GM12878 (cell line): Measurements from ENCODE around the gene FGFR4. TPM values are rescaled to one million over a fixed set of nuclear protein-coding genes. Genes with fewer than 3 reads are reported as not detected.

Experiments used
- ATAC-seq: fragments of 200-7000 bp; cut with Tn5 transposase; 3 replicates; pipeline ENCODE4 v1.9.1; 2020; ENCODE audit warnings: mild to moderate bottlenecking, moderate library complexity
- BruUV-seq: library from RNA; stranded (reverse); fragments of 400-500 nt; replicated peaks from 2 replicates; lab custom pipeline; 2021; lab: Mats Ljungman, UMichigan
- CTCF ChIA-PET: fragments of 300-600 bp; sonication (Branson Sonifier 250); formaldehyde crosslinking; extraction: SDS; loops from one replicate; lab custom pipeline; 2021; ENCODE audit warnings: inconsistent platforms; lab: Yijun Ruan, JAX
- POLR2A ChIA-PET: fragments of 350-600 bp; formaldehyde crosslinking; extraction: SDS; loops from one replicate; lab custom pipeline; 2021; ENCODE audit warnings: inconsistent platforms; lab: Charles Lee
- RAD21 ChIA-PET: fragments of 300-600 bp; sonication (Branson Sonifier 250); formaldehyde crosslinking; loops from one replicate; lab custom pipeline; 2023; ENCODE audit warnings: antibody characterized with exemption; ENCODE audit not compliant: unreplicated experiment; lab: Charles Lee
- SMC1A ChIA-PET: fragments of 300-600 bp; sonication (Branson Sonifier 250); formaldehyde crosslinking; loops from one replicate; lab custom pipeline; 2023; ENCODE audit not compliant: unreplicated experiment, uncharacterized antibody; lab: Charles Lee
- DNase-seq: peaks from one replicate; pipeline ENCODE4 v3.0.0-alpha.2; 2011; ENCODE audit warnings: low read depth, low spot score
- FAIRE-seq: peaks from 3 replicates; lab custom pipeline; 2011; peaks lifted over from hg19 to GRCh38; lab: Jason Lieb, UNC
- H2AFZ ChIP-seq: 2 replicates; pipeline ENCODE4 v1.6.0; 2011; ENCODE audit warnings: low read depth, low read length, control low read depth; ENCODE audit not compliant: control insufficient read depth
- H3K27ac ChIP-seq: 2 replicates; pipeline ENCODE4 v1.5.1; 2011; ENCODE audit warnings: control low read depth; ENCODE audit not compliant: control insufficient read depth, insufficient read depth
- H3K27me3 ChIP-seq, 2 experiments: replicated peaks in 1 of 2; 2 replicates each; pipeline versions ENCODE4 v1.6.0 to v1.6.1; 2011; ENCODE audit warnings: low read length in 1 of 2; ENCODE audit not compliant: control insufficient read depth in 2 of 2, insufficient read depth in 2 of 2
- H3K36me3 ChIP-seq, 2 experiments: 2 replicates each; pipeline ENCODE4 v1.5.1; 2011; ENCODE audit warnings: low read length in 1 of 2; ENCODE audit not compliant: control insufficient read depth in 2 of 2, insufficient read depth in 2 of 2
- H3K4me1 ChIP-seq: 2 replicates; pipeline ENCODE4 v1.6.1; 2011; ENCODE audit warnings: mild to moderate bottlenecking, low read length, moderate library complexity, mixed read lengths; ENCODE audit not compliant: control insufficient read depth, insufficient read depth
- H3K4me2 ChIP-seq: 2 replicates; pipeline ENCODE4 v1.6.0; 2011; ENCODE audit warnings: control low read depth; ENCODE audit not compliant: control insufficient read depth, insufficient read depth
- H3K4me3 ChIP-seq: fragments of 200-600 bp; sonication (generic); 2 replicates; pipeline ENCODE4 v1.5.1; 2016
- H3K79me2 ChIP-seq: 2 replicates; pipeline ENCODE4 v1.6.0; 2011; ENCODE audit warnings: low read length; ENCODE audit not compliant: control insufficient read depth, insufficient read depth
- H3K9ac ChIP-seq: 2 replicates; pipeline ENCODE4 v1.8.0; 2011; ENCODE audit warnings: low read length, control low read depth, mixed read lengths; ENCODE audit not compliant: control insufficient read depth, insufficient read depth
- H3K9me3 ChIP-seq: replicated peaks from 3 replicates; pipeline ENCODE4 v1.5.1; 2011; ENCODE audit warnings: mild to moderate bottlenecking, low read length; ENCODE audit not compliant: control insufficient read depth, insufficient read depth
- H4K20me1 ChIP-seq: 2 replicates; pipeline ENCODE4 v1.6.0; 2011; ENCODE audit not compliant: control insufficient read depth, insufficient read depth
- BACH1 ChIP-seq: fragments of 450-650 bp; IDR thresholded peaks from 2 replicates; pipeline ENCODE4 v1.6.1; 2017; ENCODE audit warnings: mild to moderate bottlenecking, borderline replicate concordance
- CREB1 ChIP-seq: IDR thresholded peaks from 2 replicates; pipeline ENCODE4 v1.6.1; 2012; ENCODE audit warnings: low read depth, mild to moderate bottlenecking, inconsistent platforms
- E2F4 ChIP-seq: IDR thresholded peaks from 2 replicates; pipeline ENCODE4 v1.6.1; 2012; ENCODE audit warnings: low read depth, low read length, improper control_type of control experiment
- E2F8 ChIP-seq: fragments of 450-650 bp; IDR thresholded peaks from 2 replicates; pipeline ENCODE4 v1.6.1; 2018; ENCODE audit warnings: mild to moderate bottlenecking, low read depth, moderate library complexity; ENCODE audit not compliant: partially characterized antibody
- ELK1 ChIP-seq: IDR thresholded peaks from 2 replicates; pipeline ENCODE4 v1.6.1; 2012; ENCODE audit warnings: low read depth, low read length, improper control_type of control experiment
- EZH2 ChIP-seq: IDR thresholded peaks from 2 replicates; pipeline ENCODE4 v1.6.1; 2012; ENCODE audit warnings: low read depth, mild to moderate bottlenecking, control low read depth, inconsistent platforms, low read length, borderline replicate concordance; ENCODE audit not compliant: control insufficient read depth
- FOS ChIP-seq: IDR thresholded peaks from 3 replicates; pipeline ENCODE4 v1.6.1; 2011; ENCODE audit warnings: borderline replicate concordance; ENCODE audit not compliant: insufficient read length; ENCODE audit errors: extremely low read depth
- KDM1A ChIP-seq: fragments of 200-600 bp; sonication (generic); IDR thresholded peaks from 2 replicates; pipeline ENCODE4 v1.6.1; 2016; ENCODE audit warnings: borderline replicate concordance
- MTA2 ChIP-seq: fragments of 450-650 bp; IDR thresholded peaks from 2 replicates; pipeline ENCODE4 v1.6.1; 2016; ENCODE audit warnings: low read depth, mild to moderate bottlenecking, moderate library complexity
- NFYB ChIP-seq: IDR thresholded peaks from 2 replicates; pipeline ENCODE4 v1.6.1; 2011; ENCODE audit warnings: low read depth, mild to moderate bottlenecking, low read length, improper control_type of control experiment, moderate library complexity; ENCODE audit not compliant: insufficient read depth
- PAX8 ChIP-seq: fragments of 450-650 bp; IDR thresholded peaks from 2 replicates; pipeline ENCODE4 v1.6.1; 2017; ENCODE audit warnings: mild to moderate bottlenecking, moderate library complexity
- POLR2A ChIP-seq: IDR thresholded peaks from 2 replicates; pipeline ENCODE4 v1.6.1; 2011; ENCODE audit warnings: low read depth, mild to moderate bottlenecking, low read length
- RB1 ChIP-seq: fragments of 450-650 bp; formaldehyde crosslinking; IDR thresholded peaks from 2 replicates; pipeline ENCODE4 v1.6.1; 2017; ENCODE audit warnings: mild to moderate bottlenecking, borderline replicate concordance
- RELA ChIP-seq: fragments of 450-650 bp; IDR thresholded peaks from 2 replicates; pipeline ENCODE4 v1.8.0; 2014; ENCODE audit warnings: borderline replicate concordance; ENCODE audit not compliant: partially characterized antibody
- SREBF2 ChIP-seq: IDR thresholded peaks from 2 replicates; pipeline ENCODE4 v1.6.1; 2012; ENCODE audit warnings: mild to moderate bottlenecking, low read length
- TARDBP ChIP-seq: IDR thresholded peaks from 2 replicates; pipeline ENCODE4 v1.6.1; 2016; ENCODE audit warnings: borderline replicate concordance
- ZBTB33 ChIP-seq: fragments of 450-650 bp; IDR thresholded peaks from 2 replicates; pipeline ENCODE4 v1.6.1; 2017; ENCODE audit warnings: mild to moderate bottlenecking
- WGBS: methylation state at CpG from one replicate; pipeline ENCODE4 v1.1.6; 2016; ENCODE audit warnings: low lambda C conversion rate; ENCODE audit not compliant: insufficient replicate concordance, insufficient coverage; ENCODE audit errors: missing lambda C conversion rate; 5-methylcytosine and 5-hydroxymethylcytosine counted together
- in situ Hi-C: fragments of 300-500 bp; cut with MboI; formaldehyde crosslinking; loops from 9 replicates; pipeline ENCODE4 v1.14.3; 2018; ENCODE audit warnings: mixed read lengths
- intact Hi-C: fragments of 100-400 bp; cut with micrococcal nuclease; formaldehyde crosslinking; loops from one replicate; pipeline ENCODE4 v1.14.2; 2022; ENCODE audit not compliant: unreplicated experiment
- polyA plus RNA-seq, 11 experiments: library from polyadenylated mRNA; depleted of rRNA in 4 of 11; unstranded in 6 of 11; stranded (reverse) in 5 of 11; fragments of >200 nt; fragmentation: Nextera tagmentation in 4 of 11; fragmentation: Illumina TruSeq in 1 of 11; extraction: Ambion mirVana in 4 of 11; extraction: Trizol in 1 of 11; gene quantifications; 1 replicate in 1 of 11; 2 replicates in 10 of 11; pipeline versions ENCODE4 v1.2.1 to v1.2.3, GENCODE V29; 2011 to 2016; ENCODE audit warnings: inconsistent platforms in 2 of 11, missing spikeins in 2 of 11, low read depth in 1 of 11
- total RNA-seq, 4 experiments: library from RNA; depleted of rRNA in 3 of 4; stranded (reverse); fragments of >200 nt in 3 of 4; fragmentation: Illumina TruSeq in 1 of 4; extraction: Trizol in 1 of 4; gene quantifications; 2 replicates each; pipeline versions ENCODE4 v1.2.1 to v1.2.3, GENCODE V29; 2013 to 2021

The FGFR4 gene
- total and polyA plus RNA-seq, 10 of the 15 experiments (the other 5 are each of a cell fraction or from before 2014, with no cell fraction given): 0.17 to 0.77 (median 0.28) TPM; not detected in 5

- DNase-seq (no peak), ATAC-seq (no peak), FAIRE-seq (no peak)
- Histone ChIP-seq H3K79me2 (no peaks in the 10 kb centered on the region), H3K4me2 (no peak overlapping the region), H3K36me3 (no peaks in the 10 kb centered on the region), H3K9me3 (no peaks in the 10 kb centered on the region), H3K9ac (no peak overlapping the region), H3K27ac (no peak overlapping the region), H3K4me3 (no peak overlapping the region), H3K27me3 (no peaks in the 10 kb centered on the region; a peak in 1 of 4 replicates), H4K20me1 (no peaks in the 10 kb centered on the region), H3K4me1 (no peaks in the 10 kb centered on the region), H2AFZ (no peak overlapping the region)
- POLR2A ChIA-PET: no interaction called here
- no TSS peak for BruUV-seq
- intact Hi-C loops (loop anchor here (2.0 kb wide), 1 partner anchor 29 kb away; no protein-coding TSS in a partner anchor), in situ Hi-C loops (no loop called here)
- SMC1A ChIA-PET: no interaction called here
- 29% methylated on average over 9 of the region's 9 CpGs for WGBS
- RAD21 ChIA-PET: no interaction called here
- TF ChIP-seq KDM1A (no peak), MTA2 (no peak), RB1 (no peak), SREBF2 (no peak), FOS (no peak), E2F8 (no peak), RELA (no peak), NFYB (no peak), POLR2A (no peak), E2F4 (no peak), CREB1 (no peak), BACH1 (no peak), EZH2 (no peak), ELK1 (no peak), ZBTB33 (no peak), PAX8 (no peak), TARDBP (no peak)
- CTCF ChIA-PET: interaction anchor here (1.4 kb wide), 1 partner anchor 10 kb away, joined by 3 read pairs; no protein-coding TSS in a partner anchor
Observed at GRCh38 chr5:177103523-177104253, 17.0 kb downstream of the FGFR4 start.
